ENCODE results near the gene PC.

- no peak for TF ChIP-seq CTCF (optimal IDR thresholded peaks at IDR 0.05 in 1 of 3, IDR thresholded peaks at IDR 0.05 in 1 of 3, conservative IDR thresholded peaks at IDR 0.05 in 1 of 3; ENCODE audit: extremely low read depth in 1 of 3, insufficient read depth in 2 of 3, low read length in 3 of 3)
- no peak for TF ChIP-seq EZH2 (IDR thresholded peaks at IDR 0.05; ENCODE audit: low read length)
Measured at GRCh38 chr11:66880496-66881450, 77.4 kb downstream of the PC start.
